ENCODE data around the gene HOXC9. TPM values are rescaled to one million over a fixed set of nuclear protein-coding genes. Genes with fewer than 3 reads are reported as not detected.

HOXC9 gene
- total and polyA plus RNA-seq, 12 donors, result not detected

- intact Hi-C loops (cut with DNase I), result no loop called here
- DNase-seq, result no peak
- Histone ChIP-seq H3K36me3 (no peaks in the 10 kb centered on the region), H3K4me1 (peaks cover 0 to 26% (median 10%) of the 10 kb centered on the region in 9 donors), H3K27ac (no peak overlapping the region), H3K9me3 (no peaks in the 10 kb centered on the region), H3K27me3 (peaks cover 33 to 99% (median 98%) of the 10 kb centered on the region in 7 donors), H3K4me3 (no peak overlapping the region)
- ATAC-seq, result no peak
- WGBS, 2 donors, result 14 to 19% methylated on average over 2 of the region's 2 CpGs
- TF ChIP-seq CTCF (IDR thresholded peaks at IDR 0.05), result no peak
These were observed 50.5 kb downstream of the HOXC9 start for GRCh38 chr12:54050482-54050810.

- 10 to 18% methylated on average over 12 of the region's 12 CpGs for WGBS, 2 donors
- peaks cover 28 to 99% (median 98%) of the 10 kb centered on the region in 7 donors for H3K27me3 ChIP-seq
- no peak overlapping the region for H3K4me3 ChIP-seq
These were observed 51.3 kb downstream of the HOXC9 start for GRCh38 chr12:54051026-54051842.

GRCh38 chr12:54051874-54052437 lies 52.0 kb downstream of the HOXC9 start:
- ATAC-seq (no peak), DNase-seq (no peak)
- Histone ChIP-seq H3K27me3 (peaks cover 21 to 99% (median 98%) of the 10 kb centered on the region in 7 donors), H3K4me3 (peak overlapping the region in 1 of 10 donors; percentile 3), H3K9me3 (no peaks in the 10 kb centered on the region), H3K4me1 (peaks cover 0 to 21% (median 8%) of the 10 kb centered on the region in 9 donors), H3K36me3 (no peaks in the 10 kb centered on the region), H3K27ac (no peak overlapping the region)
- intact Hi-C loops (cut with DNase I), result no loop called here
- TF ChIP-seq CTCF (IDR thresholded peaks at IDR 0.05), result no peak
- WGBS, 2 donors, result 9 to 16% methylated on average over 24 of the region's 24 CpGs

More at GRCh38 chr12:54051026-54051842, 51.3 kb downstream of the HOXC9 start:
- H3K9me3 ChIP-seq, result no peaks in the 10 kb centered on the region
- ATAC-seq, result no peak
- H3K36me3 ChIP-seq, result no peaks in the 10 kb centered on the region
- H3K27ac ChIP-seq, result no peak overlapping the region
- H3K4me1 ChIP-seq, result peaks cover 0 to 26% (median 10%) of the 10 kb centered on the region in 9 donors
- TF ChIP-seq CTCF (IDR thresholded peaks at IDR 0.05), result no peak
- intact Hi-C loops (cut with DNase I), result no loop called here
- no peak for DNase-seq

- H3K4me1 ChIP-seq, result peaks cover 0 to 16% (median 4%) of the 10 kb centered on the region in 9 donors
- no peaks in the 10 kb centered on the region for H3K36me3 ChIP-seq
- intact Hi-C loops (cut with DNase I), result no loop called here
- H3K9me3 ChIP-seq, result no peaks in the 10 kb centered on the region
- peak in 5 of 8 donors; percentile 10 to 39 (median 15) for ATAC-seq
- no peak for TF ChIP-seq CTCF (IDR thresholded peaks at IDR 0.05)
- peaks cover 16 to 99% (median 97%) of the 10 kb centered on the region in 7 donors for H3K27me3 ChIP-seq
- H3K27ac ChIP-seq, result peak overlapping the region in 1 of 10 donors; percentile 61
- peak overlapping the region in 3 of 10 donors; percentile 3 to 52 (median 52) for H3K4me3 ChIP-seq
- no peak for DNase-seq
- WGBS, 2 donors, result 6 to 20% methylated on average over 10 of the region's 10 CpGs
These were observed 52.6 kb downstream of the HOXC9 start for GRCh38 chr12:54052438-54053002.

Small RNAs within 50 kb of the gene (microRNA-seq; reads per million reads assigned to microRNA genes)
- gene MIR196A2 (0.60 to 2.6 reads per million in 2 donors), gene MIR615 (1.2 to 2.0 reads per million in 2 donors)

Other genes with a start within 250 kb of the HOXC9 start
- 1 to 10 TPM in 8 of 10 donors, under 1 TPM in 1, not detected in 1; 0.80 to 3.6 (median 2.9) TPM for gene CISTR, start 248.2 kb upstream of the HOXC9 start, total RNA-seq
- 1 to 10 TPM in 1 of 2 donors, under 1 TPM in 1; 0.16 to 1.7 TPM for gene CISTR, start 248.2 kb upstream of the HOXC9 start, polyA plus RNA-seq
- gene HOXC13, start 61.3 kb upstream of the HOXC9 start, total RNA-seq, result not detected
- not detected for gene HOXC13, start 61.3 kb upstream of the HOXC9 start, polyA plus RNA-seq
- gene HOXC12, start 45.3 kb upstream of the HOXC9 start, total RNA-seq, result not detected
- not detected for gene HOXC12, start 45.3 kb upstream of the HOXC9 start, polyA plus RNA-seq
- gene HOXC11, start 27.0 kb upstream of the HOXC9 start, total RNA-seq, result not detected
- gene HOXC11, start 27.0 kb upstream of the HOXC9 start, polyA plus RNA-seq, result not detected
- gene HOTAIR, start 25.2 kb upstream of the HOXC9 start, total RNA-seq, result not detected
- not detected for gene HOTAIR, start 25.2 kb upstream of the HOXC9 start, polyA plus RNA-seq
- not detected for gene HOXC10, start 15.0 kb upstream of the HOXC9 start, total RNA-seq
- gene HOXC10, start 15.0 kb upstream of the HOXC9 start, polyA plus RNA-seq, result not detected
- not detected for gene HOXC8, start 8.8 kb downstream of the HOXC9 start, total RNA-seq
- not detected for gene HOXC8, start 8.8 kb downstream of the HOXC9 start, polyA plus RNA-seq
- under 1 TPM in 4 of 10 donors, not detected in 6; 0.13 to 0.36 (median 0.18) TPM for gene HOXC6, start 28.3 kb downstream of the HOXC9 start, total RNA-seq
- under 1 TPM; 0.03 to 0.29 TPM for gene HOXC6, start 28.3 kb downstream of the HOXC9 start, polyA plus RNA-seq
- gene HOXC5, start 32.9 kb downstream of the HOXC9 start, total RNA-seq, result not detected
- under 1 TPM in 1 of 2 donors, not detected in 1; 0.01 TPM for gene HOXC5, start 32.9 kb downstream of the HOXC9 start, polyA plus RNA-seq
- under 1 TPM in 3 of 10 donors, not detected in 7; 0.21 to 0.22 (median 0.21) TPM for gene HOXC4, start 53.7 kb downstream of the HOXC9 start, total RNA-seq
- gene HOXC4, start 53.7 kb downstream of the HOXC9 start, polyA plus RNA-seq, result under 1 TPM in 1 of 2 donors, not detected in 1; 0.03 TPM
- 10 to 100 TPM in 9 of 10 donors, 1 to 10 TPM in 1; 8.8 to 20.7 (median 13.8) TPM for gene SMUG1, start 188.8 kb downstream of the HOXC9 start, total RNA-seq
- 10 to 100 TPM; 16.2 to 28.8 TPM for gene SMUG1, start 188.8 kb downstream of the HOXC9 start, polyA plus RNA-seq

All from heart right ventricle (tissue), 16 donors.